ENCODE measurements around the gene SLC8A2.
A peak's percentile ranks its signal among the peaks of the same experiment; 100 is the strongest.

Gene SLC8A2

GRCh38 chr19:47447470-47448359 is 24.0 kb downstream of the SLC8A2 start:
- FAIRE-seq: no peak

- no peak for FAIRE-seq
Measured at GRCh38 chr19:47446534-47447469, 24.9 kb downstream of the SLC8A2 start.

DNA sequence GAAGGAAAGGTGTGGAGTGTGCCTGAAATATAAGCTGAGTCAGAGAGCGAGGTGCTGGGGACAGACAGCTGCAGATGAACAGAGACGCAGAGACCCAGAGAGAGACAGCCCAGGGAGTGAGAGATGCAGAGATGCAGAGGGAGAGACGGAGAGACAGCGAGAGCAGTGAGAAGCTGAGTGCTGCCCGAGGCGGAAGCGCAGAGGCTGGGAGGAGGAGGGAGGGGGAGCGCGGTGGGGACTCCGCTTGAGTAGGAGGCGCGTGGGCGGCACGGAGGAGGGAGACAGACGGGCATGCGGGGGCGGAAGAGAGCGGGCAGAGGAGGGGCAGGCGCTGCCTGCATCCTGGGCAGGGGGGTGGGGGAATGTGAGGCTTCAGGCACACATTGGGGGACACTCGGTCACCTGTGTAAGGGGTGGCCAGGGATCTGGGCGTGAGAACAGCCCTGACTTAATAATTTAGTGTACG is 25.7 kb downstream of the SLC8A2 start:
- no peak for FAIRE-seq

- FAIRE-seq: no peak
Measured at GRCh38 chr19:47445527-47445926, 26.2 kb downstream of the SLC8A2 start.

DNA sequence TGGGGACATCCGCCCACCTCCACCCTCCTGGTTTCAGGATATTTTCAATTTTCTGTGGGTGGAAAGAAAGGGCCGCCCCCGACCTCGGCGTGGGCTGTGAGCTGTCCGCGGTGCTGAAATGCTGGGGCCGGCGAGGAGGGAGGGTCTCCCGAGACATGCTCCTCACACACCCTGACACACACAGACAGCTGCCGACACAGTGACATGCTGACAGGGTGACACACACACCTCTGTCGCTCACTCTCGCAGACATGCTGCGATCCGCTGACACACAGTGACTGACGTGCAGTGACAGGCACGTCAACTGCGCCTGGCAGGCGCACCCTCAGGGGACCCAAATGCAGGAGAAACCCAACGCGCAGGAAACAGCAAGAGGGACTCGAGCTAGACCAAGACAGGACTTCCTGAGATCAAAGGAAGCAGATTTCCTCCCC is 27.3 kb downstream of the SLC8A2 start:
- no peak for FAIRE-seq

DNA sequence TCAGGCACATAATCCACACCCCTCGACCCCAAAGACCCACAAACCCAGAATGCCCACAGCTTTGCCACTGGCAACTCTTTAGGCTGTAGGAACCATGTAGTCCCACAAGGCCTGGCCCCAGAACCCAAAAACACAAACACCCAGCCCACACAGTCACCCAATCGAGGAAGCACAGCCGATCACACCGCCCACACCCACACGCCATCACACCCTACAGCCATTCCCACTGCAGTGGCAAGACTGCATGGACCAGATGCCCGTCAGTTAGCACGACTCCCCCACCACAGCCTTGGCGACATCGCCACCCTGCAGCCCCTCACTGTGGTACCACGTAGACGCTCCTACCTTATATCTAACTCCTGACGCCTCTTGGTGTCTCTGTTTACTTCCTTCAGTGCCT is 28.4 kb downstream of the SLC8A2 start:
- no peak for FAIRE-seq

DNA sequence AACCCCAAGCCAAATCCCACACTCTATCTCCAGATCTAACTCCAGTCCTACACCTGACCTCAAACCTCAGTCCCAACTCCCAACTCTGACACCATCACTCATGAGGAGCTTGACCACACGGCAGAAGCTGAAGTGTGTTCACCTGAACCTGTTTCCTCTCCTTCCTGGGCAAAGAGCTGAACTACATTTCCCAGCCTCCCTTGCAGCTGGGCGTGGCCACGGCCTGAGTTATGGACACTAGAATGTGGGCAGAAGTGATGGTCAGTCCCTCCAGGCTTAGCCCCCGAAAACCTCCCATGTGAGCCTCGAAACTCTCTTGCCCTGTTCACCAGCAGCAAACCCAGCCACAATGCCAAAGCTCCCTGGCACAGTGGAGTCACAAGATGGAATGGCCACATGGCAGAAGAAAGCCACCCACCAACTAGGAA is 32.9 kb downstream of the SLC8A2 start:
- FAIRE-seq: no peak

DNA sequence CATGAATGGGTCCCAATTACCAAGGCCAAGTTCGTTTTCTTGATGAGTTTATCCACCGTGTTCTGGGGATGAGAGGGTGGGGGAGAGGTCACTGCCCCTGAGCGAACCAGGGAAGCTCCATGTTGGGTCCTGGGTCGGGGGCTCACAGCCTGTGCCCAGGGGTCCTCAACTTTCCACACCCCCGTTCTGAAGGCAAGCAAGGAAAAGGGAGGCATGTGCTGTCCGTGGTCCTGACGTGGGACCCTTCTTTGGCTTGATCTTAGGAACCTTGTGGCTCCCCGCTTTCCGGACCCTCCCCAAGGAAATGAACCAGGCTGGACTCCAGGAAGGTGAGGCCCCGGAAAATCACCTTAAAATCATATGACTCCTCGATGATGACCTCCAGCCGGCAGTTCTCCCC is 34.2 kb downstream of the SLC8A2 start:
- FAIRE-seq: no peak

- no peak for FAIRE-seq
Measured at GRCh38 chr19:47436712-47437401, 34.8 kb downstream of the SLC8A2 start.

- FAIRE-seq: no peak
Measured at GRCh38 chr19:47435883-47436417, 35.7 kb downstream of the SLC8A2 start.

DNA sequence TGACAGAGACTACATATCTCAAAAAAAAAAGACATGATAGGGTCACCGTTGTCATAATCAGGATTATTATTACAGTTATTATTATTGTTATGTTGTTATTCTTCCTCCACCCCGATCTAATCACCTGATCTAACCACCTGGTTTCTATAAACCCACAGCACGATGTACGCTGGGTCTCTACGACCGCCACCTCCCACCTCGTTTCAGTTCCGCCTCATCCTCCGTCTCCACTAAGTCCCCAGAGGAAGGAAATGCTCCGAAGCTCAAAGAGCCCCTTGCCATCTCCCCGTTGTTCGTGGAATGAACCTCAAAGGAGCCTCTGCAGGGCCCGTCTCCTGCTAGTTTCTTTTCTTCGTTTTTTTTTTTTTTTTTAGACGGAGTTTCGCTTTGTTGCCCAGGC is 36.5 kb downstream of the SLC8A2 start:
- FAIRE-seq: no peak

DNA sequence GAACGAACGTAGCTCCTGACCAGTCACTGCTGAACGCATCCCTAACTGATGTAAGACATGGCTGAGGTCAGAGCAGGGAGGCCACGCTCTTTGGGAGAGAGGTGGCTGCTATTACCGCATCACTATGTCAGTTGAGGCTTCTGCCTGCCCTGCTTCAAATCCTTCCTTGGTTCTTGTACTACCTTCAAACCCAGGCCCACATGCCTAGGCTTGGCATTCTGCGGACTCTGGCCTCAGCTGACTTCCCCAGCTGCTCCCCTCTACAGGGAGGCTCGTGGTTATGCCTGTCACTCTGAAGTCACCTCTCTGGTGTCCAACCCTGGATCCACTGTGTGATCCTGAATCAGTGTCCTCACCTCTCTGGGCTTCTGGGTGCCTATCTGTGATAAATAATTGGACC is 37.6 kb downstream of the SLC8A2 start:
- FAIRE-seq: no peak

- no peak for FAIRE-seq
Measured at GRCh38 chr19:47433121-47433520, 38.6 kb downstream of the SLC8A2 start.

DNA sequence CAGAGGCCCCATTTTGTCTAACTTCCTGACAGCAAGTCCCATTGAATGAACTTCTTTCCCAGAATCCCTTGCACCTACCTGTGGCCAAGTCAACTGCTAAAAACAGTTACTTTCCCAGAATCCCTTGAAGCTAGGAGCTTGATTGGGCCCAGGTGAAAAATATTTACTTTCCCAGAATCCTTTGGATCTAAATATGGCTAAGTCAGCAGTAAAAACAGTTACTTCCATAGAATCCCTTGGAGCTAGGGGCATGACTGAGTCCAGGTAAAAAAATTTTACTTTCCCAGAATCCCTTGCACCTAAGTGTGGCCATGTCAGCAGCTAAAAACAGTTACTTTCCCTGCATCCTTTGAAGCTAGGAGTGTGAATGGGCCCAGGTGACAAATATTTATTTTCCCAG is 39.2 kb downstream of the SLC8A2 start:
- FAIRE-seq: no peak

DNA sequence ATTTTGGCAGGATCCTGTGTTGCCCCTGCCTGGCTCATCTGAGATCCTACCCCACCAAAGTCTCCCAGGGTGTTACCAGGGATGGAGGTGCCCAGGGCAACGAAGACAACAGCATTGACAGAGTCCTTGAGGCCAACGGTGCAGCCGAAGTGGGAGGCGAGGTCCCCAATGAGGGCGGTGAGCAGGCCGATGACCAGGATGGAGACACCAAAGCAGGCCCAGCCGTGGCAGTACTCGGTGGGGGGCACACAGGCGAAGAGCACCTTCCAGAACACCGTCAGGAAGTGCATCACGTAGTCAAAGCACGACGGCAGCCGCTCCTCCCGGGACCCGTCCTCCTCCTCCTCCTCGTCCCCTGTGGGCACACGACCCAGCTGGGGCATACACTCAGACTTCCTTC is 39.6 kb downstream of the SLC8A2 start:
- FAIRE-seq: no peak

GRCh38 chr19:47430041-47430802 is 41.5 kb downstream of the SLC8A2 start:
- FAIRE-seq: no peak

- no peak for FAIRE-seq
Measured at GRCh38 chr19:47429140-47429793, 42.4 kb downstream of the SLC8A2 start.

GRCh38 chr19:47428177-47428894 is 43.4 kb downstream of the SLC8A2 start:
- peak; percentile 55 for FAIRE-seq

- FAIRE-seq: no peak
Measured at GRCh38 chr19:47427241-47428176, 44.2 kb downstream of the SLC8A2 start.
